T-helper 1 cell treated with Interleukin-12 subunit alpha and Interleukin-12 subunit beta and Interleukin-4 antibody, amounts not matched to agents 30 ng/mL and 1 ng/mL, for 36 hours (primary cell): Measurements from ENCODE around the gene XCR1. TPM values are rescaled to one million over a fixed set of nuclear protein-coding genes. Genes with fewer than 3 reads are reported as not detected.

Experiments
- intact Hi-C: fragments of 100-400 bp; cut with micrococcal nuclease; formaldehyde crosslinking; loops from one replicate; pipeline ENCODE4 v1.15.1; 2024
- total RNA-seq: library from RNA; stranded (reverse); gene quantifications from 2 replicates; pipeline ENCODE4 v1.2.3, GENCODE V29; 2022

XCR1 gene
- total RNA-seq, 1 donor from 2014 or later: 0.05 TPM

DNA sequence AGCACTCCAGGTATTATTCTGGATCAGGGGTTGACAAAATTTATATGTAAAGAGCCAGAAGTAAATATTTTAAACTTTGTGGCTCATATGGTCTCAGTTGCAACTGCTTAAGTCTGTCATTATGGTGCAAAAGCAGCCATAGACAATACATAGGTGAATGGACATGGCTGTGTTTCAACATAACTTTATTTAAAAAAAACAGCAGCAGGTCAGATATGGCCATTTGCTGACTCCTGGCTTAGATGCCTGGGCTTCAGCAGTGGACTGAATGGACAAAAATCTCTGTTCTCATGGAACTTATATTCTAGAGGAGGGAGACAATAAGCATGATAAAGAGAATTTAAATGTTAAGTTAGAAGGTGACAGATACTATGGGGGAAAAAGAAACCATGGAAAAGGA, 20.0 kb downstream of the XCR1 start:
- intact Hi-C loops: no loop called here

- intact Hi-C loops: no loop called here
Measured at GRCh38 chr3:46006238-46007032, 20.8 kb downstream of the XCR1 start.

DNA sequence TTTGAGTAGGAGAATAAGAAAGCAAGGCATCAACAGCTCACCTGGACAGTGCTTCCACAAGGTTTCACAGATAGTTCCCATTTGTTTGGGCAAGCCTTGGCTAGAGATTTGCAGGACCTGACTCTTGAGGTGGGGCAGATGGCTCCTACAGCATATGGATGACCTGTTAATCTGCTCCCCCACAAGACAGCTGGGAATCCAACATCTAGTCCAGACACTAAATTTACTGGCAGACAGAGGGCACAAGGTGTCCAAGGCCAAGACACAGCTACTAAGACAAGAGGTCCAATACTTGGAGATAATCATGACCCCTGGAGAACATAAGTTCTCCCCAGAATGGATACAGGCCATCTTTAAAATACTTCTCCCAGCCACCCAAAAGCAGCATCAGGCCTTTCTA, 23.6 kb downstream of the XCR1 start:
- intact Hi-C loops: loop anchor here (5.0 kb wide), 1 partner anchor 44 kb away; no protein-coding TSS in a partner anchor

DNA sequence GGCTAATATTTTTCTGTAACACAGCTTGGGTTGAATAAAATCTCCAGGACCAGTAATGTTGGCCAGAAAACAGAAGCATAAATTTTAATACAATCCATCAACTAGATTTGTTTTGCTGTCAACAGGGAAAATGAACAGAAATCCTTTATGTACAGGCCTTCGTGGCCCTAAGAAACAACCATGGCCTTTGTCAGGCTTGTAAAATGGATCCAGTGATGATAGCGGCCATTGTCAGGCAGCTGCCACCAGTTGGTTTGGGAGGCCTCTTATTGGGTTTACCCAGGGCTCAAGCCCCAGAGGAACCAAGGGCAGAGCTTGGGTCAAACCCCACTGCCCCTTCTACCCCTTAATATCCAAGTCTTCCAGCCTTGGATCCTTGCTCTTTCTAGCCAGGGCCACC, 26.1 kb downstream of the XCR1 start:
- intact Hi-C loops: loop anchor here (5.0 kb wide), 1 partner anchor 46 kb away; no protein-coding TSS in a partner anchor

DNA sequence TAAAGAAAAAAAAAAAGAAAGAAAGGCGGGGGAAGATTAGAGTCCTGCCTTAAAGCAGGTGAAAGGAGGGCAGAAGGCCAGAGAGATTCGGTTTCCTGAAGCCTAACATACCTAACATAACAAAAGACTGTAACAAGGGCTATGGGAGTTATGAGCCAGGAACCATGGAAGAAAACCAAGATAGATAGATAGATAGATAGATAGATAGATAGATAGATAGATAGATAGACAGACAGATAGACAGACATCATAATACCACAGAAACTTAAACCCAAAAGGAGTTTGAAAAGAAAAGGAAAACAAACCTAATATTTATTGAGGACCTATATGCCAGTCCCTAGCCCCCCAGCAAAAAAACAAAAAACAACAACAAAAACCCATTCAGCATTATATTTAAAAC, 29.3 kb downstream of the XCR1 start:
- intact Hi-C loops: loop anchor here (10.0 kb wide), 1 partner anchor 153 kb away; the partner anchor contains the start of gene LZTFL1

DNA sequence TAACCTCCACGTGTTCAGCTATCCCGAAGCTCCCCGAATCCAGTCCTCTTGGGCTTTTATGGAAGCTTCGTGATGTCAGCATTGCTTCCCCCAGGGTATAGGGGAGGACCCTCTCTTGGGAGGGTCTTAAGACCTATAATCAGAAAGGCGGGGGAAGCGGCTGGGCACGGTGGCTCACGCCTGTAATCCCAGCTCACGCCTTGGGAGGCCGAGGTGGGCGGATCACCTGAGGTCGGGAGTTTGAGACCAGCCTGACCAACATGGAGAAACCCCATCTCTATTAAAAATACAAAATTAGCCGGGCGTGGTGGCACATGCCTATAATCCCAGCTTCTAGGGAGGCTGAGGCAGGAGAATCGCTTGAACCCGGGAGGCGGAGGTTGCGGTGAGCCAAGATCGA, 29.8 kb downstream of the XCR1 start:
- intact Hi-C loops: loop anchor here (10.0 kb wide), 1 partner anchor 153 kb away; the partner anchor contains the start of gene LZTFL1

- intact Hi-C loops: loop anchor here (1.0 to 10.0 kb wide), 8 partner anchors 15 to 375 kb away; partner anchors contain the start of genes CCR5, CXCR6, LZTFL1 and SACM1L
Measured at GRCh38 chr3:45995236-45996192, 31.8 kb downstream of the XCR1 start, which contains the start of gene FYCO1. TSS of gene FYCO1 (minus strand) at chr3:45995824. CDS start at chr3:45984910, 10,914 bp downstream.

DNA sequence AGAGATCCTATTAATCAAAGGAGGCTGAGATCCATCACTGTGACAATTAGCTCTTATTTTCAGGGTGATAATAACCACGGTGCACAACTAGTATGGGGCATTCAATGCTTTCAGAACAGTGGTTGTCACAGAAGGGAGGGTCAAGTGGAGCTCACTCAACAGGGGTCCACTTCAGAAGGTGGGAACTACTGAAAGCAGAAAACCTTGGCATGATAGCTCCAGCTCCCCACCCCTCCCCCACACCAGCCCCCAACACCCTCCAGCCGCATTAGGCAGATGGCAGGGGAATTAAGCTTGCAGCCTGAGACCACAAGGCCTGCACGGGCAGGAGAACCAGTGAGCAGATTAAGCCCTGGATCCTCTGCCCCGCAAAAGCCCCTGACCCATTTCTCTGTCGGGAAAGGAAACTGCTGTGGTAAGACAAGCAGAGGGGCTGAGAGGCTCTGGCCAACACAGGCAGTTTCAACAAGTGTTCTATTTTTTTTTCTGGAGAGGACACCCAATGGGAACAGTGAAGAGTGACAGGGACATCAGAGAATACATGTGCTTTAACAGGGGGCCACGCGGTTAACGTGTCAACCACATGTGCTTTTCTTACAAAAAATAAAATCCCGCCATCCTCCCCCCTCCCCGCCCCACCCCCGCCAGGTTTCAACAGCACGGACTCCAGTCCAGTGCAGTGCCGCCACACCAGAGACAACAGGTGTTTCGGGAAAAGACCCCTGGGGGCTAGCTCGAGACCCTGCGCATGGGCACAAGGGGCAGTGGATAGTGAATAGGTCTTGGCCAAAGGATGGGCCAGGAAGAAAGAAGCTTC, 32.7 kb downstream of the XCR1 start:
- intact Hi-C loops: loop anchor here (1.0 to 10.0 kb wide), 11 partner anchors 16 to 543 kb away; partner anchors contain the start of genes CCR5, CXCR6, LZTFL1 and SACM1L

- intact Hi-C loops: loop anchor here (1.0 to 10.0 kb wide), 12 partner anchors 15 to 544 kb away; partner anchors contain the start of genes CCR1, CCR5, LZTFL1 and SACM1L
Measured at GRCh38 chr3:45993421-45994027, 33.8 kb downstream of the XCR1 start.

GRCh38 chr3:45992821-45993221, 34.5 kb downstream of the XCR1 start:
- intact Hi-C loops: loop anchor here (1.0 to 10.0 kb wide), 8 partner anchors 15 to 544 kb away; partner anchors contain the start of genes CCR1 and LZTFL1

- intact Hi-C loops: loop anchor here (5.0 to 10.0 kb wide), 4 partner anchors 147 to 545 kb away; partner anchors contain the start of gene LZTFL1
Measured at GRCh38 chr3:45992133-45992729, 35.1 kb downstream of the XCR1 start.

- intact Hi-C loops: loop anchor here (5.0 to 10.0 kb wide), 4 partner anchors 147 to 546 kb away; partner anchors contain the start of gene LZTFL1
Measured at GRCh38 chr3:45991341-45991740, 35.9 kb downstream of the XCR1 start.

- intact Hi-C loops: loop anchor here (5.0 to 10.0 kb wide), 4 partner anchors 145 to 547 kb away; partner anchors contain the start of gene LZTFL1
Measured at GRCh38 chr3:45990181-45990580, 37.1 kb downstream of the XCR1 start.

DNA sequence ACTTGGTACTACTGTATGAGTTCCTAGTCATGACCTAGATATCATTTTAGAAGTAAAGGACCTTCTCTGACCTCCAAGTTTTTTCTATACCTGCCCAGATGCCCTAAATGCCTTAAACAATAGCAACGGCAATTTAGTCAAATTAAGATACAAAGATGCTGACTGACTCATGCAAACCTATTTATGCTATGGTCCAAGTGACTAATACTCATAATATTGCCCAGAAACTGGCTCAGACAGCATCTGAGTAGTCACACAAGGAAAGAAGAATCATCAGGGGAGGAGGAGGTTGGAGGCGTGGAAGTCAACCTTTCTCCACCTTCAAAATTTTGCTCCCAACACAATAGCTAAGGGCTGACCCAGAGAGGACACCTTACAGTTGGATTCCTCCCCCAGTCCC, 38.5 kb downstream of the XCR1 start:
- intact Hi-C loops: no loop called here

DNA sequence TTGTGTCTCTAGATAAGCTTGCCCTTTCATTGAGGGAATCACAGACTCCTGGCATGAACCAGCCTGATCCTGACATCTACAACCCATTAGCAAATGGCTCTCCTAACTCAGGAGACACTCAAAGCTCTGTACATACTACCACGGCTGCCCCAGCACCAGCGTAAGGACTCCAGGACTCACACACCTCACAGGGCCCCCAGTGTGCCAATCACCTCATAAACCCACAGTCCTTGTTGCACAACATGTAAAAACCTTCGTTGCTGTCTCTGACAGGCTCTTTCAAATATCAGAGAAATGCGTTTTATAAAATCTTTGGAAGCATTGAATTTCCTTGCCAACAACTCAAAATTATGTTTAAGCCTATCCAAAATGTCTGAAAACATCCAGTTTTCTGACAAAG, 38.9 kb downstream of the XCR1 start:
- intact Hi-C loops: no loop called here

DNA sequence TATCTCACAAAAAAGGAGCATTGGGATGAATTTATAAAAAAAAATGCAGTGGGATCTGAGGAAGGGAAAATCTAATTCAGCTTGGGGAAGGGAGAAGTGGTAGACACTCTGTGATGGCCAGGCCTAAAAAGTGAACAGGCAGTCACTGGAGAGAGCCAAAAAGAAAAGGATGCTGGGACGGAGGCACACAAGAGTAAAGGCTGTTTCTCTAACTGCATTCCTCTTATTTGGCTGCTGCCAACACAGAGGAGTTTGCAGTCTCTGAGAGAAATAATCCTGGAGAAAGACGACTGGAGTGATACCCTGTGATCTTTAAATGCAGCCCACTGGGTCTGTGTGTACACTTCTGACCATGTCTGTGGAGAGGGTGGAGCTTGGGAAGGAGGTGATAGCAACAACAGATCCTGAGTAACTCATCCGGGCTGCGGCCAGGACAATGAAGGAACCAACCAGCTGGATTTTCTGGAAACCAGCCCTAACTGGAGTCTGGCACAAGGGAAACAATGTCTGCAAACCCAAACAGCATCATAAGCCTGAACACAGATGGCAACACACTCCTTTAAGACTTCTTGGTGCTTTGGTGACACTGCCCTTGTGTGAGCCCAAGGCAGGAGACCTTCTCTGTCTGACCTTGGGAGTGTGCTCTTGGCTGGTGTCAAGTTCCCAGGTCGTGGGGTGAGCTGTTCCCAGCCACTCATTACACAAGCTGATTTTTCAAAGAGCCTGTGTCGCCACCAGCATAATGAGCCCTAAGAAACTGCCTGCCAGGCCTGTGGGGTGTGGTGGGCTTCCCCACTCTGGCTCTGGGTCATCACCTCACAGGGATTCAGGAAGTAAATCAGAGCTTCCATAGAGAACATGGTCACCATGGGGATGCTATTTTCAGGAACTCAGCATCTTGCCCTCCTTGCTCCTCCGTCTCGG, 39.7 kb downstream of the XCR1 start:
- intact Hi-C loops: no loop called here

GRCh38 chr3:45986303-45986982, 40.8 kb downstream of the XCR1 start:
- intact Hi-C loops: no loop called here
